OCI-M2 (cell line): ENCODE measurements around the gene HS6ST3.
"Not testable (repeated sequence)": the region's sequence is repeated elsewhere in the genome, so short reads cannot be mapped to it uniquely, and the experiment has no call there.

ENCODE experiments used
- DNase-seq: peaks from one replicate; lab custom pipeline; 2025; ENCODE audit not compliant: unreplicated experiment; lab: John Stamatoyannopoulos, UW

Gene HS6ST3

DNA sequence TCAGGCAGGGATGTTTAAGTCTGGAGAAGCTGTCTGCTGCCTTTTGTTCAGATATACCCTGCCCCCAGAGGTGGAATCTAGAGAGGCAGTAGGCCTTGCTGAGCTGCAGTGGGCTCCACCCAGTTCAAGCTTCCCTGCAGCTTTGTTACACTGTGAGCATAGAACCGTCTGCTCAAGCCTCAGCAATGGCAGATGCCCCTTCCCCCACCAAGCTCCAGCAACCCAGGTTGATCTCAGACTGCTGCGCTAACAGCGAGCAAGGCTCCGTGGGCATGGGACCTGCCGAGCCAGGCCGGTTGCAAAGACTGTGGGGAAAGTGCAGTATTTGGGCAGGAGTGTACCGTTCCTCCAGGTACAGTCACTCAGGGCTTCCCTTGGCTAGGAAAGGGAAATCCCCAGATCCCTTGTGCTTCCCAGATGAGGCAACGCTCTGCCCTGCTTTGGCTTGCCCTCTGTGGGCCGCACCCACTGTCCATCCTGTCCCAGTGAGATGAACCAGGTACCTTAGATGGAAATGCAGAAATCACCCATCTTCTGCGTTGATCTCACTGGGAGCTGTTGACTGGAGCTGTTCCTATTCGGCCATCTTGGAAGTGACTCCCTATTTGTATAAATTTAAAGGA, 434.6 kb downstream of the HS6ST3 start:
- not testable (repeated sequence) for DNase-seq

GRCh38 chr13:96525715-96526114, 435.8 kb downstream of the HS6ST3 start:
- DNase-seq, result no peak

DNA sequence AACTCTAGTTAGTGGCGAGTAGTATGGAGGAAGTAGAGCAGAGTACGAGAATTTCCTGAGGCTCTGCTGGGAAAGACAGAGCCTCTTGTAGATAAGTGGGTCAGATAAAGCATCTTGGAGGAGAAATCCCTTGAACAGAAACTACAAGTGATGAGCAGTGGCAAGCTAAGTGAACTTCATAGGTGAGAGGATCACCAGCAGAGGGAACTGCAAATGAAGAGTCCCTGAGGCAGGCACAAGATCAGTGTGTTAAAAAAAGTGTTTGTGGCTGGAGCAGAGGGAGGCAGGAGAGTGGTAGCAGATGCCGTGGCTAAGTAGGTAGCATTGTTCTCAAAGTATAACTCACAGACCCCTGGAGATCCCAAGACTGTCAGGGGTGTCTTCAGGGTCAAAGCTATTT, 437.6 kb downstream of the HS6ST3 start:
- DNase-seq, result no peak

DNA sequence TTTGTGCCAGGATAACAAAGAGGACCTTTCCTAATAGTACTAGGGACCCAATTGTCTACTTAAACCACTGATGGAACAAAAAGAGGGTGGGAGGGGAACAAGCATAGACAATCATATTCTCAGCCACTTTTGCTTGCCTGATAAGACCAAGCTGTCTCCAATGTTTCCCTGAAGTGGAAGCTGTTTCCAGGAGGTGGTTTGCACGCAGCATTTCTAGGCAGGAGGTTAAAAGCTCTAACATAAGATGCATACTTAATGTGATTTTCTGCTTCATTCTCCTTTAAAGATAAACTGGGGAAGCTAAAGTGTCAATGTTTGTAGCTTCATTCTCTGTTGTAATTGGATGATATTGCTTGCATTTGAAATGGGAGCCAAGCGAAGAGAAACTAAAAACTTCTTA, 442.9 kb downstream of the HS6ST3 start:
- no peak for DNase-seq

DNA sequence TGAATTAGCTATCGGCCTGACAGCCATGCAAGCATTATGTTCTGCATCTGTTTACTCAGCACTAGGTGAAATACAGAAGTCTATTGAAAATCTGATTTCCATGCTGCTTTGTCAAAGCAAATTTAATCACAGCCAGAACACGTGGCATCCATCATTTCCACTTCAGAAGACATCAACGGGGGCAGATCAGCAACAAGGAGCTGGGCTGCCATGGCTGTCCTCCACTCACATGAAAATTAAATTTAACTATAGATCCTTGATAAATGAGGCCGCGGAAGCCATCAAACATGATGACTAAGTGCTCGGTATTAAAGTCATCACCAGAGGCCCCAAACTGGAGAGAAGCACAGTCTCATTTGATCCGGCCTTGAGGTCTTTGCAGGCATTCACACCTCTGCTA, 443.5 kb downstream of the HS6ST3 start:
- no peak for DNase-seq

- DNase-seq, result no peak
Measured at GRCh38 chr13:96539791-96540190, 449.9 kb downstream of the HS6ST3 start.

DNA sequence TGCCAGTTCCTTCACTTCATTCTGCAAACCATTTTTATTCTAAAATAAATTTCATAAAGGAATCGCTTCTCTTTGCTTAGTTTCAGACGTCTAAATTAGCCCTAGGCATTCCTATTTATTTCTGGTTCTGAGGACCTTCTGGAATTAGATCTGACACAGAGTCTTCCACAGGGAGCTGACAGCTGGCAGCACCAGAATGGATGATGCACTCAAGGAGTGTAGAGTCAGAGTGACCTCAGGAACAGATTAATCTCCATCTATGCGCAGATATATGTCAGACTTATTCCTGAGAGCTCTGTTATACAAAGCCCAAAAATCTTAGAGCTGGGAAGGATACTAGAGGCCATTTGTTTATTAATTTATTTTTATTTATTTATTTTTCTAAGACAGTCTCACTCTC, 450.8 kb downstream of the HS6ST3 start:
- no peak for DNase-seq

DNA sequence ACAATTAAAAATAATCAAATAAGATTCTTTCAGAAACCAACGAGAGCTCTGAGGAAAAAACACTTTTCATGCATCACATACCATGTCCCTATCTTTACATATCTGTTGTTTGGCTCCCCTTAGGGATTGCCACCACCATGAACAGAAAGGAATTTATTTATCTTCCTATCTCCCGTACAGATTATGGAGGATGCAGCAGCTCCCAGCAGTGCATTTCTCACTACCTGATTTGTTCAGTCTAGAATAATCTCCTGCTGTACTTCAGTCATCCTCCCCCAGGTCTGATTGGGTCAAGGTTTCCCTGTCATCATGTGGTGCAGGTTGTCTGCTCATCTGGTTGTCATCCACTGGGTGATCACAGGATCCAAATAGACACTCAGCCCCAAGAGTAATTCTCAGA, 453.1 kb downstream of the HS6ST3 start:
- DNase-seq, result no peak

DNA sequence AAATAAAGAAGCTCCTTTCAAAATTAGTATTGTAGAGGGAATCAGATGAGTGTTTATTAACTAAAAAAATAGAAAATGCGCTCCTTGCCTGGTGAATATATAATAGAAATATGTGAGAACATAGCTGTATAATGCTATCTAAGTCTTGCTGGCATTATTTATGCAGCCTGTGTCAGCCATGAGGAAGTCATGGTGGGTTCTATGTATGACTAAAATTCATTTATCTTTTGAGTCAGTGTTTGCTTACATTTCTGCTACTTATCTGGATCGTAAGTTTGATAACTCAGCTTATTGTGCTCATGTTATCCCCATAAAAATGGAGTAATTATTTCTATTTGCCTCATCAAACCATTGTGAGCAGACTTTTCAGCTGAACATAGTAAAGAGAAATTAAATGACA, 455.1 kb downstream of the HS6ST3 start:
- DNase-seq, result no peak

- DNase-seq, result no peak
Measured at GRCh38 chr13:96546463-96546862, 456.6 kb downstream of the HS6ST3 start.

- DNase-seq, result no peak
Measured at GRCh38 chr13:96551546-96551945, 461.6 kb downstream of the HS6ST3 start.

GRCh38 chr13:96552559-96552958, 462.7 kb downstream of the HS6ST3 start:
- no peak for DNase-seq

DNA sequence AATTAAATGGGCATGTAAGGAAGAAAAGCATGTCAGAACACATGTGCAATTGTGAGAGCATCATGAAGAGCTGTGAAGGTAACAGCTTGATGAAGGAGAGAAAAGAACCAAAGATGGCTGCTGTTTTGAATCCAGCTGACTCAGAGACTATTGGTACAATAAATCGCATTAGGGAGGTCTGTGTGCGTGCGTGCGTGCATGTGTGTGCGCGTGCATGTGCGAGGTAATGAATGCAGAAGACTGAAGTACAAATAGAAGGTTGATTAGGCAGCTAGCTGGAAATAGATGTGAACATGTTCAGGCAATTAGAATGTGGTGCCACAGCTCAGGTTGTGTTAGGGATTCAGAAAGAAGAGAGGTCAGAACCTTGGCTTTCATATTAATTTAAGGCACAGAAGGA, 463.9 kb downstream of the HS6ST3 start:
- DNase-seq, result no peak

- DNase-seq, result no peak
Measured at GRCh38 chr13:96573563-96573962, 483.7 kb downstream of the HS6ST3 start.

DNA sequence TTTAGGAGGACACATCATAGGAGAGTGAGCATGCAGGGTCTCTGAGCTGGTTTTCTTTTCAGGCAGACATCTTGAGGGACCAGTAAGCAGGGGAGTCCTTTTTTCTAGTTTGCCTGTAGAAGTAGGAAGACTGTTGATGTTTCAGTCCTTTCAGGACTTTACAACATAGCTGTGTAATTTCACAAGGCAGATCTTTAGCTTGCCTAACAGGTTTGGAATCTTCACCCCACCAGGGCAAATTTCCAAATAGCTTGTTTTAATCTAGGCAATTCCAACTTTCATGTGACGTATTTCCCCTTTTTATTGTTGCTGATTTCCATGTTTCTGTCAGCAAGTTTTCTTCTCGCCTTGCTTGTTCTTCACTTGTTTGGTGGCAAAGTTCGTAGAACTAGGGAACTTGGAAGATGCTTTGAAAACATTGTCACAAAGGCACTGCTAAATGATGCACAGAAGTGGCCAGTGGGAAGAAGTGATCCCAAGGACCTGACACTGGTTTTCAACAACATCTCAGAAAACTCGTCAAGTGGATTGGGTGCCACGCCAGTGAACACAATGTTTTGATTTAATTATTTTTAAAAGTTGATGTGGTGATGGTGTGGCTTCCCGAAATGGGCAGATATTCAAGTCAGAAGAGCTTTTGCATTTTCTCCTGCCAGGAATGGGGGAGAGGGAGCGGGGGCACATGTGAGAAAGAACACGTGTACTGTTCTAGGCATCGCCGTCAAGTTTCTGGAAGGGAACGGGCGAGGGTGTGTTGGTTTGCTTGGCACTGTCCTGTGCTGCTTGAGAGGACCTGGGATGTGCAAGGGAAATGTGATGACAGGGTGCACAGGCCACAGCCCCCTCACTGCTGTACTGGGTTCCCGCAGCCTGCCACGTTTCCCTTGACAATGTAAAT, 485.8 kb downstream of the HS6ST3 start:
- DNase-seq, result no peak

GRCh38 chr13:96581741-96582140, 491.8 kb downstream of the HS6ST3 start:
- no peak for DNase-seq

DNA sequence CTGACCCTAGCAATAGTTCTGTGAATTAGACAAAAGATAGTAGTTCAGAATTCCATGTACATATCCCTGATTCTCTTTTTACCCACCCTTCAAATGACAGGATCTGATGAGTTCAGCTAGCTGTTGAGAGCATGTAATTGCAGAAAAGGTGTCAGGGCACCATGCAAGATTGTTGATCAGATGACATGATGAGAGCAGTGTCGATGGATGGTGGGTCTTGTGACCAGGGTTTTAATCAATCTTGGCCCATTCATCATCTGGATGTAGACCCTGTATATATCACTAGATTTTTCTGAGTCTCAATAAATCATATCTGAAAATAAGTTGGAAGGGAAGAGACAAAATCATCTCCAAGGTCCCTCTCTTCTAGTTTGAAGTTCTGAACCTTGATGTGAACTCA, 525.3 kb downstream of the HS6ST3 start:
- DNase-seq, result no peak

- no peak for DNase-seq
Measured at GRCh38 chr13:96617528-96617927, 527.6 kb downstream of the HS6ST3 start.

DNA sequence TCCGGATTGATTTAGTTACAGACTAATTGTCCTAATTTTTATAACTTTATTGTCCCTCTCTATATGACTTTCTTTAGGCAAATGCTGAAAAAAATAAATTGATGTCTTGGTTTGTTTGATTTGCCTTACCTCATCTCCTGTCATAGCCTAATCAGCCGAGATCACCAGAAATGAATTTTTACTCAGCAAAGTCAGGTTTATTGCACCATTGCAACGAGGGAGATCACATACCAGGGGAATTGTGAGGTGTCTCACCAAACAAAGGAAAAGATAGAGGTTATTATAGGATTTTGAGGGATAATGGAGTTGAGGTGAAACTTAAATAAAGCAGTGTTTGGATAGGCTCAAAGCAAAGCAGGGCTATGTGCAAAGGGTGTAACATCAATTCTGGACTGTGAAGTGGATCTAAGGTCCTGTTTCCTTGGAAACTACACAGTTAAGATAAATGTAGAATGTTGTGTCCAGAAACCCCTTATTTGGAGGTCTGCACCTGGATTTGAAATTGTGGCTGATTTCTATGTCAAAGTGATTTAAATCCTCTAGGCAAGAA, 531.8 kb downstream of the HS6ST3 start:
- no peak for DNase-seq

DNA sequence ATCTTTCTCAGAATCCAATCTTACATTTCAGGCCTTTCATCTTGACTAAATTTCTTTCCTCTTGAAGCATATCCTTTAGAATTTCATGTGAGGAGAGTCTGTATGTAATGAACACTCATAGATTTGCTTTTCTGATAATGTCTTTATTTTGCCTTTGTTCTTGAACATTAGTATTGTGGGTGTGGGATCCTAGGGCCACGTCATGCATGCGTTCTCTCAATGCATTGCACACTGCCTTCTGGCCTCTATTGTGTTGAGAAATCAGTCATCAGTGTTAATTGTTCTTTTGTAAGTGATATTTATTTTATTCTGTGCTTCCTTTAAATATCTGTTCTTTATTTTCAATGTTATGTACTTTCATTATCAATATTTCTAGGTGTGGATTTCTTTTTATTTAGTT, 539.4 kb downstream of the HS6ST3 start:
- DNase-seq, result no peak

GRCh38 chr13:96632536-96633320, 542.8 kb downstream of the HS6ST3 start:
- DNase-seq, result no peak
